Calu3 (cell line): Measurements from ENCODE around the gene SH3PXD2A. TPM values are rescaled to one million over a fixed set of nuclear protein-coding genes. Genes with fewer than 3 reads are reported as not detected.

Experiments
- BruUV-seq: library from RNA; stranded (reverse); fragments of 400-500 nt; replicated peaks from 2 replicates; lab custom pipeline; 2021; lab: Mats Ljungman, UMichigan
- CTCF ChIA-PET: fragments of 300-600 bp; sonication (Branson Sonifier 250); formaldehyde crosslinking; loops from one replicate; lab custom pipeline; 2022; ENCODE audit warnings: antibody characterized with exemption; lab: Charles Lee
- DNase-seq: peaks from one replicate; pipeline ENCODE4 v3.0.0; 2022
- H3K27ac Mint-ChIP-seq: one replicate; pipeline ENCODE4 v1.8.0; 2022; ENCODE audit warnings: mixed read lengths; ENCODE audit not compliant: unreplicated experiment
- H3K27me3 Mint-ChIP-seq: one replicate; pipeline ENCODE4 v1.8.0; 2022; ENCODE audit warnings: mixed read lengths; ENCODE audit not compliant: unreplicated experiment
- H3K36me3 Mint-ChIP-seq: one replicate; pipeline ENCODE4 v1.8.0; 2022; ENCODE audit warnings: mild to moderate bottlenecking, moderate library complexity, mixed read lengths; ENCODE audit not compliant: insufficient read depth, unreplicated experiment
- H3K4me1 Mint-ChIP-seq: one replicate; pipeline ENCODE4 v1.8.0; 2022; ENCODE audit warnings: mild to moderate bottlenecking, low read depth, mixed read lengths; ENCODE audit not compliant: unreplicated experiment
- H3K4me3 Mint-ChIP-seq: one replicate; pipeline ENCODE4 v1.8.0; 2022; ENCODE audit warnings: mild to moderate bottlenecking, low read depth, moderate library complexity, mixed read lengths; ENCODE audit not compliant: unreplicated experiment
- H3K9me3 Mint-ChIP-seq: one replicate; pipeline ENCODE4 v1.8.0; 2022; ENCODE audit warnings: low read depth, mixed read lengths; ENCODE audit not compliant: unreplicated experiment
- CTCF ChIP-seq: fragments of 200-600 bp; IDR thresholded peaks from one replicate; pipeline ENCODE4 v1.8.0; 2022; ENCODE audit warnings: antibody characterized with exemption; ENCODE audit not compliant: unreplicated experiment
- intact Hi-C: fragments of 100-400 bp; cut with micrococcal nuclease; formaldehyde crosslinking; loops from one replicate; pipeline ENCODE4 v1.10.0; 2022; ENCODE audit not compliant: unreplicated experiment
- total RNA-seq: library from RNA; stranded (reverse); gene quantifications from 2 replicates; pipeline ENCODE4 v1.2.3, GENCODE V29; 2022

The SH3PXD2A gene
- total RNA-seq, 1 experiment from 2014 or later, result 7.5 TPM

- H3K36me3 Mint-ChIP-seq, result no peaks in the 10 kb centered on the region
- intact Hi-C loops, result no loop called here
- no TSS peak for BruUV-seq
- TF ChIP-seq CTCF, result no peak
- CTCF ChIA-PET, result no interaction called here
- no peaks in the 10 kb centered on the region for H3K9me3 Mint-ChIP-seq
- DNase-seq, result no peak
- no peaks in the 10 kb centered on the region for H3K4me1 Mint-ChIP-seq
- H3K27me3 Mint-ChIP-seq, result peaks cover 82% of the 10 kb centered on the region
- no peak overlapping the region for H3K4me3 Mint-ChIP-seq
- no peak overlapping the region for H3K27ac Mint-ChIP-seq
Observed at GRCh38 chr10:103553743-103554487, 301.5 kb downstream of the SH3PXD2A start.

GRCh38 chr10:103552856-103553742, 302.3 kb downstream of the SH3PXD2A start:
- H3K36me3 Mint-ChIP-seq, result no peaks in the 10 kb centered on the region
- no peak overlapping the region for H3K27ac Mint-ChIP-seq
- no TSS peak for BruUV-seq
- H3K9me3 Mint-ChIP-seq, result no peaks in the 10 kb centered on the region
- peaks cover 77% of the 10 kb centered on the region for H3K27me3 Mint-ChIP-seq
- intact Hi-C loops, result no loop called here
- no peak for DNase-seq
- H3K4me3 Mint-ChIP-seq, result no peak overlapping the region
- no peak for TF ChIP-seq CTCF
- CTCF ChIA-PET, result no interaction called here
- H3K4me1 Mint-ChIP-seq, result no peaks in the 10 kb centered on the region

- intact Hi-C loops, result no loop called here
- BruUV-seq, result no TSS peak
- Mint-ChIP-seq H3K27ac (no peak overlapping the region), H3K4me1 (no peaks in the 10 kb centered on the region), H3K36me3 (no peaks in the 10 kb centered on the region), H3K27me3 (peaks cover 65% of the 10 kb centered on the region), H3K9me3 (no peaks in the 10 kb centered on the region), H3K4me3 (no peak overlapping the region)
- no peak for DNase-seq
- CTCF ChIA-PET, result no interaction called here
- TF ChIP-seq CTCF, result no peak
Observed at GRCh38 chr10:103551619-103552602, 303.5 kb downstream of the SH3PXD2A start.

- Mint-ChIP-seq H3K4me1 (no peaks in the 10 kb centered on the region), H3K27ac (no peak overlapping the region), H3K4me3 (no peak overlapping the region), H3K9me3 (no peaks in the 10 kb centered on the region), H3K36me3 (no peaks in the 10 kb centered on the region), H3K27me3 (peaks cover 53% of the 10 kb centered on the region)
- TF ChIP-seq CTCF, result no peak
- no TSS peak for BruUV-seq
- CTCF ChIA-PET, result no interaction called here
- intact Hi-C loops, result no loop called here
- no peak for DNase-seq
Observed at GRCh38 chr10:103550229-103550628, 305.1 kb downstream of the SH3PXD2A start.
